ENCODE results near the gene SALL1. TPM values are rescaled to one million over a fixed set of nuclear protein-coding genes. Genes with fewer than 3 reads are reported as not detected.

SALL1 gene
- total and polyA plus RNA-seq, 2 of the 4 experiments (the other 2 are of a cell fraction), result 0.90 to 5.2 TPM

- Histone ChIP-seq H3K9ac (ENCODE audit: low read depth, low read length) (no peak overlapping the region), H2BK5ac (ENCODE audit: low read depth, low read length, poor library complexity, severe bottlenecking) (no peak overlapping the region), H3K79me1 (ENCODE audit: low read depth in 1 of 2, low read length in 2 of 2) (no peaks in the 10 kb centered on the region), H3K56ac (ENCODE audit: extremely low read depth, insufficient read depth, low read length) (no peak overlapping the region), H3K14ac (replicated peaks; ENCODE audit: low read depth, low read length) (no peak overlapping the region), H3K36me3 (ENCODE audit: control insufficient read depth, insufficient read depth, low read length) (no peaks in the 10 kb centered on the region), H2BK20ac (ENCODE audit: low read depth, low read length) (no peak overlapping the region), H3K4ac (ENCODE audit: low read depth, low read length) (no peak overlapping the region), H3K4me2 (ENCODE audit: low read depth, low read length) (no peak overlapping the region), H3K9me3 (ENCODE audit: control insufficient read depth, insufficient read depth, low read length) (peaks cover 7% of the 10 kb centered on the region), H4K91ac (ENCODE audit: insufficient read depth, low read depth, low read length) (no peak overlapping the region), H4K20me1 (ENCODE audit: insufficient read depth, low read length) (no peaks in the 10 kb centered on the region), H3K27me3 (ENCODE audit: control insufficient read depth, insufficient read depth, low read length) (no peaks in the 10 kb centered on the region), H4K8ac (ENCODE audit: low read depth in 2 of 2, low read length in 2 of 2) (no peak overlapping the region), H3K9me1 (ENCODE audit: insufficient read depth, low read length) (no peaks in the 10 kb centered on the region), H2BK15ac (ENCODE audit: low read depth, low read length) (no peak overlapping the region), H3K4me3 (ENCODE audit: insufficient read depth, low read depth, low read length) (no peak overlapping the region), H3K23ac (ENCODE audit: low read depth, low read length) (no peak overlapping the region), H3K18ac (ENCODE audit: low read depth, low read length) (no peak overlapping the region), H2AK9ac (replicated peaks; ENCODE audit: low read depth, low read length, poor library complexity) (no peak overlapping the region), H2AFZ (replicated peaks; ENCODE audit: low read length, poor library complexity) (no peak overlapping the region), H4K5ac (ENCODE audit: low read depth, low read length) (no peak overlapping the region), H3K27ac (ENCODE audit: insufficient read depth, low read length) (no peak overlapping the region), H3K4me1 (ENCODE audit: control insufficient read depth, insufficient read depth, low read length) (no peaks in the 10 kb centered on the region), H2BK120ac (ENCODE audit: low read depth, low read length) (no peak overlapping the region), H2AK5ac (ENCODE audit: low read depth, low read length) (no peak overlapping the region)
- DNase-seq (no peak), ATAC-seq (ENCODE audit: low read depth) (no peak)
- intact Hi-C loops (cut with micrococcal nuclease) (no loop called here), dilution Hi-C loops (cut with HindIII; ENCODE audit: low sequenced_read_pairs, unreplicated experiment) (no loop called here), in situ Hi-C loops (cut with MboI; ENCODE audit: low sequenced_read_pairs) (no loop called here)
- TF ChIP-seq MAZ (IDR thresholded peaks at IDR 0.05; ENCODE audit: borderline replicate concordance, low read depth, low read length) (no peak), POLR2A (IDR thresholded peaks at IDR 0.05; ENCODE audit: low read depth, low read length) (no peak), CEBPB (IDR thresholded peaks at IDR 0.05; ENCODE audit: low read depth, low read length) (no peak), FOS (IDR thresholded peaks at IDR 0.05; ENCODE audit: low read depth, low read length) (no peak), RFX5 (IDR thresholded peaks at IDR 0.05; ENCODE audit: low read depth, low read length) (no peak), NFE2L2 (IDR thresholded peaks at IDR 0.05; ENCODE audit: low read depth, low read length) (no peak), RAD21 (IDR thresholded peaks at IDR 0.05; ENCODE audit: low read length) (no peak), CHD1 (IDR thresholded peaks at IDR 0.05; ENCODE audit: low read depth, low read length) (no peak), MXI1 (IDR thresholded peaks at IDR 0.05; ENCODE audit: borderline replicate concordance, low read depth, low read length) (no peak), SMC3 (IDR thresholded peaks at IDR 0.05; ENCODE audit: low read depth, low read length) (no peak), MAFK (IDR thresholded peaks at IDR 0.05; ENCODE audit: low read depth, low read length) (no peak), BHLHE40 (IDR thresholded peaks at IDR 0.05; ENCODE audit: low read depth, low read length) (no peak), RCOR1 (IDR thresholded peaks at IDR 0.05; ENCODE audit: insufficient replicate concordance, low read length) (no peak)
- TF ChIP-seq, protein P1, sequence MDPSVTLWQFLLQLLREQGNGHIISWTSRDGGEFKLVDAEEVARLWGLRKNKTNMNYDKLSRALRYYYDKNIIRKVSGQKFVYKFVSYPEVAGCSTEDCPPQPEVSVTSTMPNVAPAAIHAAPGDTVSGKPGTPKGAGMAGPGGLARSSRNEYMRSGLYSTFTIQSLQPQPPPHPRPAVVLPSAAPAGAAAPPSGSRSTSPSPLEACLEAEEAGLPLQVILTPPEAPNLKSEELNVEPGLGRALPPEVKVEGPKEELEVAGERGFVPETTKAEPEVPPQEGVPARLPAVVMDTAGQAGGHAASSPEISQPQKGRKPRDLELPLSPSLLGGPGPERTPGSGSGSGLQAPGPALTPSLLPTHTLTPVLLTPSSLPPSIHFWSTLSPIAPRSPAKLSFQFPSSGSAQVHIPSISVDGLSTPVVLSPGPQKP (IDR thresholded peaks at IDR 0.05; ENCODE audit: borderline replicate concordance, low read depth, low read length), result no peak
- TF ChIP-seq, protein P2, sequence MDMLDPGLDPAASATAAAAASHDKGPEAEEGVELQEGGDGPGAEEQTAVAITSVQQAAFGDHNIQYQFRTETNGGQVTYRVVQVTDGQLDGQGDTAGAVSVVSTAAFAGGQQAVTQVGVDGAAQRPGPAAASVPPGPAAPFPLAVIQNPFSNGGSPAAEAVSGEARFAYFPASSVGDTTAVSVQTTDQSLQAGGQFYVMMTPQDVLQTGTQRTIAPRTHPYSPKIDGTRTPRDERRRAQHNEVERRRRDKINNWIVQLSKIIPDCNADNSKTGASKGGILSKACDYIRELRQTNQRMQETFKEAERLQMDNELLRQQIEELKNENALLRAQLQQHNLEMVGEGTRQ (IDR thresholded peaks at IDR 0.05; ENCODE audit: low read depth, low read length), result no peak
- TF ChIP-seq, protein P3, sequence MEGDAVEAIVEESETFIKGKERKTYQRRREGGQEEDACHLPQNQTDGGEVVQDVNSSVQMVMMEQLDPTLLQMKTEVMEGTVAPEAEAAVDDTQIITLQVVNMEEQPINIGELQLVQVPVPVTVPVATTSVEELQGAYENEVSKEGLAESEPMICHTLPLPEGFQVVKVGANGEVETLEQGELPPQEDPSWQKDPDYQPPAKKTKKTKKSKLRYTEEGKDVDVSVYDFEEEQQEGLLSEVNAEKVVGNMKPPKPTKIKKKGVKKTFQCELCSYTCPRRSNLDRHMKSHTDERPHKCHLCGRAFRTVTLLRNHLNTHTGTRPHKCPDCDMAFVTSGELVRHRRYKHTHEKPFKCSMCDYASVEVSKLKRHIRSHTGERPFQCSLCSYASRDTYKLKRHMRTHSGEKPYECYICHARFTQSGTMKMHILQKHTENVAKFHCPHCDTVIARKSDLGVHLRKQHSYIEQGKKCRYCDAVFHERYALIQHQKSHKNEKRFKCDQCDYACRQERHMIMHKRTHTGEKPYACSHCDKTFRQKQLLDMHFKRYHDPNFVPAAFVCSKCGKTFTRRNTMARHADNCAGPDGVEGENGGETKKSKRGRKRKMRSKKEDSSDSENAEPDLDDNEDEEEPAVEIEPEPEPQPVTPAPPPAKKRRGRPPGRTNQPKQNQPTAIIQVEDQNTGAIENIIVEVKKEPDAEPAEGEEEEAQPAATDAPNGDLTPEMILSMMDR (conservative IDR thresholded peaks at IDR 0.05; ENCODE audit: low read depth, low read length), result no peak
- ChIA-PET CTCF (no interaction called here), POLR2A (ENCODE audit: unreplicated experiment) (no interaction called here)
- WGBS, 2 experiments (ENCODE audit: extremely low coverage in 2 of 2, insufficient read length in 1 of 2), result no CpG with 5 or more reads among the region's 8 CpGs
- no TSS peak for BruUV-seq (replicated peaks)
Measured at GRCh38 chr16:51197953-51198748, 47.1 kb upstream of the SALL1 start.
